HG03354 (cell line): ENCODE data around the gene TUBA4A.
"Not testable (repeated sequence)": the region's sequence is repeated elsewhere in the genome, so short reads cannot be mapped to it uniquely, and the experiment has no call there.

Source experiments
- ATAC-seq: cut with Tn5 transposase; IDR thresholded peaks from one replicate; pipeline ENCODE4 v1.9.1; 2021; ENCODE audit warnings: mild to moderate bottlenecking; ENCODE audit not compliant: unreplicated experiment, poor library complexity, severe bottlenecking

Gene TUBA4A

DNA sequence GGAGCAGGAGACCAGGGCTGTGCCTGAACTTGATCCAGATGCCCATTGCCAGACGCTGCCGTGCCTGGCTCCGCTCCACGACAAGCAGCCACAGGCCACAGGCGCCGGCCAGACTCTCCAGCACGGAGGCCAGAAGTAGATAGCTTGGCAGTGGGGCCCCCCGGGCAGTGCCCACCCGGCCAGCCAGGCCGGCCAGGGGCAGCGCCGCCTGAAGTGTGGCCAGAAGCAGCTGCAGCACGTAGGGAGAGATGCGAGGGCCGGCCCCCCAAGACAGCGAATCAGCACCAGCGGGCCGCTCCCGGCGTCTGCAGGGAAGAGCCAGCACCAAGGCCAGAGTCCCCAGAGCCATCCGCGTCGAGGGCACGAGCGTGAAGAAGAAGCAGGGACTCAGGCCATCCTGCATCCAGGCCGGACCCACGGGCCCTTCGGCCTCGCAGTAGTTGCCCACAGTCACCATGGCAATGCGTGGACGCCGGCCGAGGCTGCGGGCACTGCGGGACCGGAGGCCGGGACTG is 35.4 kb downstream of the TUBA4A start:
- peak; percentile 38 for ATAC-seq

GRCh38 chr2:219216535-219216915 is 37.2 kb downstream of the TUBA4A start:
- ATAC-seq, result no peak

GRCh38 chr2:219215871-219216534 is 37.7 kb downstream of the TUBA4A start:
- no peak for ATAC-seq

DNA sequence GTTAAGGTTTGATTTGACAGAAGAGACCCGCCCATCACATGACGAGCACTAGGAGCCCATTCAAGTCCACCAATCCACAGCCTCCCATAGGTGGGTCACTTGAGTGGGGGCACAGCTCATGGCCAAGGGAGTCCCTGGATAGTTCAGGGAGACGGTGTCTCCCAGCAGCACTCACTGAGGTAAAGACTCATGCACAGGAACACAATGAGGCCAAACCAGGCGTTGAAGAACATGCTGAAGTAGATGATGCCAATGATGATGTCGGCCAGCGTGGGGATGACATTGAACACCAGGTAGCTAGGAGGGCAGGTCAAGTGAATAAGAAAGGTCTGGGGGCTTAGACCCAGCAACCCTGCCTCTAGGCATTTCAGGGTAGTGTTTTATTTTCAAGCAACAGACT is 38.9 kb downstream of the TUBA4A start:
- ATAC-seq, result no peak

GRCh38 chr2:219214141-219214540 is 39.6 kb downstream of the TUBA4A start:
- ATAC-seq, result no peak

DNA sequence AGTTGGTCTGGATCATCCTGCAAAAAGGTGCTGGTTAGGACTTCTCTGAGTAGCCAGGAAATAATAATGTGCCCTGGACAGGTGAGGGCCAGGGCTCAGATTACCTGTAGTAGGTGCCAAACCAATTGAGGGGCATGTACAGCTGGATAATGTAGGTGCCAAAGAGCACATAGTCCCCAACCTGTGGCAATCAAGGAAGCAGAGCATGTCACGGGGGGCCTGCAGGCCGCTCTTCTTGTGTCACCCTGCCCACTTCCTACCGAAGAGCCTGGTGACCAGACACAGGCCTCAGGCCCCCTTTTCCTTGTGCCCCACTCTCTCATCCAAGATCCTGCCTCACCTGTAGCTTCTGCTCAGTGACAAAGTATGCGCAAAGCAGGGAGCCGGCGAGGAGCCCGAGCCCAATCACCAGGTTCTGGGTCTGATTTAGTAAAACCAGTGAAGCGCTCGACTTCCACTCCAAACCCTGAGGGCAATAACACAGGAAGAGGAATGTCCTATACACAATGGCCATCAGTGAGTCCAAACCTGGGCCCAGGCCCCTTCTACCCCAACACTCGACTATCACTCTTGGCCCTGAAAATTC is 40.1 kb downstream of the TUBA4A start:
- ATAC-seq, result no peak

DNA sequence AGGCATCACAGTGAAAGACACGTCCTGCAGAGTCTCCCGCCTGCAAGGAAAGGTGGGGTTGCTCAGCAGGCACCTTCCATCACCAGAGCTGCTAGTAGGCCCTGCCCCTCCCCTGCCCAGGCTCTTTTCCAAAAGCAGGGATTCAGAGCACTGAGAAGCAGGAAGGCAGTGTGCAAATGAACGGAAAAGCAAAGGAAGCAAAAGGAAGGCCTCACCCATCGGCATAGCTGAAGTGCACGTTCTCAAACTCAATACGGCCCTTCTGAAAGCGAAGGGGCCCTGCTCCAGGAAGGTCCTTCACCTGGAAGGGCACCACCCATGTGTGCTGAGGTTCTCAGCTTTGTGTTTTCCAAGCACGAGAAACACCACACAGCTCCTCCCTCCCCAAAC is 40.7 kb downstream of the TUBA4A start:
- ATAC-seq, result no peak

DNA sequence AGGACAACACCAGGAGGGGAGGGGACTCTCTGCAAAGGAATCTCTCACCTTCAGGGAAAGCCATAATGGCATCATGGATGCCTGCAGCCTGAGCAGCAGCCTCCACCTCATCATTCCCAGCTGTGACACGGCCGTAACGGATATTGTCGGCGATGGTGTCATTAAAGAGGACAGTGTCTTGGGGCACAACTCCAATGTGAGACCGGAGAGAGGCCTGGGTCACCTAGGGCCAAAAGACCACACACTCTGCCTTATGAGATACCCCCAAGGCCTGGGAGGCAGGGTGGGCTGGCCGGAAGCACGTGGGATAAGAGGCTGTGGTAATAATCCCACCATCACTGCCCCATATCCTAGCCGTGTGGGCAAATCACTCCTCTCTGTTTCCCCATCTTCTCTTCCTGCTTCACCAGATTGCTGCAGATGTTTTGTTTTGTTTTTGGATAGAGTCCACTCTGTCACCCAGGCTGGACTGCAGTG is 42.8 kb downstream of the TUBA4A start:
- no peak for ATAC-seq

DNA sequence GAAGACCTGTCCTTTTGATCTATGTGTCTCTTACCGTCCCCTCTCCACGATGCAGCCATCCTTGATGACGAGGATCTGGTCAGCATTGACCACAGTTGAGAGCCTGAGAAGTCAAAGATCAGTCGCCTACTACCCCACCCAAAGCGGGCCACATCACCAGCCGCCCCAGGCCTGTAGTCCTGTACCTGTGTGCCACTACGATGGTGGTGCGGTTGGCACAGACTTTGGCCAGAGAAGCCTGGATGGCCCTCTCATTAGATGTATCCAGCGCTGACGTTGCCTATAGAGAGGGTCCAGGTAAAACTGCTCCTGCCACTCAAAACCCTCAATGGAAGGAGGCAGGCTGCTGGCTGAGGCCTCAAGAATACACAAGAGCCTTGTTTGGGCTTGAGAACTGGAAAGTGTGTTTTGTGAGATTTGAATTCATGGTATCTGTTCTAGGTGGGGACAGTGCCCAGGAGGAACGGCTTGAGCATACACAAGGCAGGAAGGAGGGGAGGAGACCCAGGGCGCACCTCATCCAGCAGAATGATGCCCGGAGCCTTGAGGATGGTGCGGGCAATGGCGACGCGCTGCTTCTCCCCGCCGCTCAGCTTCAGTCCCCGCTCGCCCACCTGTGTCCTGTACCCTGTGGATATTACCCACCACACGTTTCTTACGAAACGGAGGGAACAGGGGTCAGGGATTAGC is 43.4 kb downstream of the TUBA4A start:
- no peak for ATAC-seq

DNA sequence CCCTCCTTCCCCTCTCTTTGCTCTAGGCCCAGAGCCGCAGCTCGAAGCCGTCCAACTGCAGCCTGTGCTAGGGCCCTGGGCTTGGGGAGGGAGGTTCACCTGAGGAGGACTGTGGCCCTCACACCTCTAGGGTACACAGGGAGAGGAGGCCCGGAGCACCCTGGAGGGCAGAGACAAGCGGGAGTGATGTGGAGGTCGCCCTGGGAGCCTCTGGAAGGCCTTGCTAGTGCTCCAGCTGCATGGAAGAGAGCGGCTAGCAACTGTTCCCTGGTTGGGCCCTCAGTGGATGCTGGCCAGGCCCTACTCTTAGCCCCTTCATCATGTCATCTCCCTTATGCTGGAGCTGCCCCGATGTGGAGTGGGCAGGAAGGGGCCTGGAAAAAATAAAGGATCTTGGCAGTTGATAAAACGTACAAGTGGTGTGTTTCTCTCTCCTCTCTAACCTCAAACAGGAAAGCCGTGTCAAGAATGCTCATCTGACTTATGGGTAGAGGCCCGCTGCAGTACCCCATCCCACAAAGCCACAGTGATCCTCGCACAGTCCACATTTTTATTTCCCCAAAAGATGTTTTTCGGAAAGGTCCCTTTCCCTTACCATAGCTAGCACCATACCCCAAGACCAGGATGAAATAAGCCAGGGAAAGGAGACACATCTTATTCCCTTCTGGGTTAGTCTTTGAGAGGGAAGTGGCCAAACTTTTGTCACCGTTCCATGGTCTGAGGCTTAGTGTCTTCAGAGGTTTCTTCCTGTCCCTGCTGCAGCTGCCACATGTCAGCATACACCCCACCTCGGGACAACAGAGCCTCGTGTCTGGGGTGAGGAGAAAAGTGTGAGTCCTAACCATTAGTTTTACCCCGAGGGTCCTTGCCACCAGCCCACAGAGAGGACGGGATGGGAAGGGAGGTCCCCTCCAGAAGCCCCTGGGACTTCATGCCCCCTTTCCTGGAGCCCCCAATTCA is 44.2 kb downstream of the TUBA4A start:
- no peak for ATAC-seq

DNA sequence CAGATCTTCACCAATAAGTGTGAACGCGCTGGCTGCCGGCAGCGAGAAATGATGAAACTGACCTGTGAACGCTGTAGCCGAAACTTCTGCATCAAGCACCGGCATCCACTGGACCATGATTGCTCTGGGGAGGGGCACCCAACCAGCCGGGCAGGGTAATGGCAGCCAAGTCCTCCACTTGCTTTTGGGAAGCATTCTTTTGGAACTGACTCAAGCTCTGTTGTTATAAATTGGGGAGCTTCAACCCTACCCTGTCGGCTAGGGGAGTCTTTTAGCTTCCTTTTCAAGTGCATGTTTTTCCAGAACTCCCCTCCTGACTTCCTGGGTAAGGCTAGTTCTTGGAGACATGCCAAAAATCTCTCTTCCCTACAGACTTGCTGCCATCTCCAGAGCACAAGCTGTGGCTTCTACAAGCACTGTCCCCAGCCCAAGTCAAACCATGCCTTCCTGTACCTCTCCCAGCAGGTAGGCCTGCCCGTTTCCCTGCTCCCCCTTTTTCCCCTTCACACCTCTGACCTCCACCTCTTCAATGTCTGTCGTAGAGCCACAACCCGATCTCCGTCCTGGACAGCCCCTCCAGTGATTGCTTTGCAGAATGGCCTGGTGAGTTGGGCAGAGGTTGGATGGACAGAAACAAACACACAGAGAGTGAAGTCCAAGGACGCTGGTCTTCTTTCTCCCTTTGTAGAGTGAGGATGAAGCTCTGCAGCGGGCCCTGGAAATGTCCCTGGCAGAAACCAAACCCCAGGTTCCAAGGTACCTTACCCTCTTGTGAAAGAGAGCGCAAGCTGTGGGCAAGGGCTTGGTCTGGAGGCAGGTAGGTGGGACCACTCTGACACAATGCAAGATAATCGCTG is 45.6 kb downstream of the TUBA4A start:
- no peak for ATAC-seq

- ATAC-seq, result no peak
Measured at GRCh38 chr2:219207134-219207883, 46.4 kb downstream of the TUBA4A start.

DNA sequence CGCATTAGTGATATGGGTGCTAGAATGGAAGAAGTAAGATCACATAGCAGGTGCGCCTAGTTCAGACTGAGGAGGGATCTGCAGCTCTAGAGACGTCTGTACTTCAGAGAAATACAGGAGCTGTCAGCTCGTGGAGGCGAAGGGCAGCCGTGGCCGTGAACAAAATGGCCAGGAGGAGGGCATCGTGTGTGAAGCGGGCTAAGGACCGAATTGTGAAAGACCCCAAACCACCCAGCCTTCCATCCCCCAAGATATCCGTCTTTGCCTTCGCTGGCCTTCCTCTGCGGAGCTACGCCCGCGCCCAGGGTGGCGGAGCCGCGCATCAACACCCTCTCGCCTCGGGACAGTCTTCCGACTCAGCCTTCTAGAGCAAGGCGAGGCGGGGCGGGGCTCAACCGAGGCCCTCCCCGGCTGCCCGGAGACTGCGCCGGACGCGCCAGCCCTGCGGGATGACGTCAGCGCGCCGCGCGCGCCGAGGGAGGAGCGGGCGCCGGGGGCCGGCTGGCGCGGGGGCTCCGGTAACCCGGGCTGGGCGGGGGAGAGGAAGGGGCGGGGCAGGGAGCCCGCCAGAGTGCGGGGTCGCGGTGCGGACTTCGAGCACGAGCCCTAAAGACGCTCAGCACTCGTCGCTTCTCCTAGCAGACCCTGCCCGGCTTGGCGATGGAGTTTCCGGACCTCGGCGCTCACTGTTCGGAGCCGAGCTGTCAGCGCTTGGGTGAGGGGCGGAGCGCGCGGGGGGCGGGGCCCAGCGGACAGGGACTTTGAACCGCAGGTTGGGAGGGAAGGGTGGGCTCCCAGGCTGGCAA is 47.2 kb downstream of the TUBA4A start, which contains the start of gene ZFAND2B:
TSS of gene ZFAND2B (plus strand) at position 455 of the 806 bp plus-strand sequence. CDS start at position 661, 206 bp downstream.
- ATAC-seq, result peak; percentile 99

- ATAC-seq, result no peak
Measured at GRCh38 chr2:219205981-219206327, 47.8 kb downstream of the TUBA4A start.

DNA sequence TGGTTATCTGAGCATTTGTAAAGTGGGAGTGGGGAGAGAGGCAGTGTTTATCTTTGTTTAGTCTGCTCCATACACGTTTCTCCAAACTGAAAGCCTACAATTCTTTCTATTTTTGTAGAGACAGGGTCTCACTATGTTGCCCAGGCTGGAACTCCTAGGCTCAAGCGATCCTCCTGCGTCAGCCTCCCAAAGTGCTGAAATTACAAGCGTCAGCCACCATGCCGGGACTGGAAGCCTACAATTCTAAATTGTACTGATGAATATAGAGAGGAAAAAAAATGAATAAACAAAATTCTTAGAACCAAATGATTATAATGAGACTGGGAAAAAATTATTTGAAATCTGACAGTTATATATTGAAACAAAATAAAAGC is 48.6 kb downstream of the TUBA4A start:
- no peak for ATAC-seq

GRCh38 chr2:219204425-219205164 is 49.1 kb downstream of the TUBA4A start:
- no peak for ATAC-seq

DNA sequence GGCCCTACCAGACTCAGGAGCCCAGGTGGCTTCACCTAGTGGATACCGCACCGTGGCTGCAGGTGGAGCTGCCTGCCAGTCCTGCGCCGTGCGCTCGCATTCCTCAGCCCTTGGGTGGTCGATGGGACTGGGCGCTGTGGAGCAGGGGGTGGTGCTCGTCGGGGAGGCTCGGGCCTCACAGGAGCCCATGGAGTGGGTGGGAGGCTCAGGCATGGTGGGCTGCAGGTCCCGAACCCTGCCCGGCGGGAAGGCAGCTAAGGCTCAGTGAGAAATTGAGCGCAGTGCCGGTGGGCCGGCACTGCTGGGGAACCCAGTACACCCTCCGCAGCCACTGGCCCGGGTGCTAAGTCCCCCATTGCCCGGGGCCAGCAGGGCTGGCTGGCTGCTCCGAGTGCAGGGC is 52.4 kb downstream of the TUBA4A start:
- not testable (repeated sequence) for ATAC-seq
